GM19324 (cell line): ENCODE data around the gene FBF1.

Source experiments
- ATAC-seq: cut with Tn5 transposase; IDR thresholded peaks from one replicate; pipeline ENCODE4 v1.9.1; 2021; ENCODE audit warnings: mild to moderate bottlenecking, moderate library complexity; ENCODE audit not compliant: unreplicated experiment, low FRiP score

The FBF1 gene

GRCh38 chr17:75950855-75951554 is 10.2 kb upstream of the FBF1 start:
- no peak for ATAC-seq

- no peak for ATAC-seq
Measured at GRCh38 chr17:75950421-75950820, 9.6 kb upstream of the FBF1 start.

GRCh38 chr17:75945211-75945610 is 4.4 kb upstream of the FBF1 start:
- ATAC-seq = no peak

GRCh38 chr17:75943491-75943890 is 2.6 kb upstream of the FBF1 start:
- ATAC-seq = no peak

GRCh38 chr17:75942473-75942872 is 1.6 kb upstream of the FBF1 start:
- no peak for ATAC-seq

- ATAC-seq = no peak
Measured at GRCh38 chr17:75941442-75941819, 589 bp upstream of the FBF1 start.

- ATAC-seq = no peak
Measured at GRCh38 chr17:75937652-75938051, 3.2 kb downstream of the FBF1 start.

- no peak for ATAC-seq
Measured at GRCh38 chr17:75933808-75934207, 7.0 kb downstream of the FBF1 start.

GRCh38 chr17:75932852-75933251 is 8.0 kb downstream of the FBF1 start:
- ATAC-seq = no peak

- ATAC-seq = no peak
Measured at GRCh38 chr17:75931062-75931461, 9.8 kb downstream of the FBF1 start.

GRCh38 chr17:75927286-75927922 is 13.4 kb downstream of the FBF1 start:
- ATAC-seq = no peak

GRCh38 chr17:75926456-75926855 is 14.4 kb downstream of the FBF1 start:
- no peak for ATAC-seq

GRCh38 chr17:75925912-75926311 is 14.9 kb downstream of the FBF1 start:
- no peak for ATAC-seq

- no peak for ATAC-seq
Measured at GRCh38 chr17:75925103-75925502, 15.7 kb downstream of the FBF1 start.

- ATAC-seq = no peak
Measured at GRCh38 chr17:75922963-75923874, 17.6 kb downstream of the FBF1 start.

- ATAC-seq = no peak
Measured at GRCh38 chr17:75922173-75922961, 18.5 kb downstream of the FBF1 start.

GRCh38 chr17:75921596-75921995 is 19.2 kb downstream of the FBF1 start:
- ATAC-seq = no peak

GRCh38 chr17:75920045-75920560 is 20.7 kb downstream of the FBF1 start:
- no peak for ATAC-seq

GRCh38 chr17:75919611-75920010 is 21.2 kb downstream of the FBF1 start:
- ATAC-seq = no peak

GRCh38 chr17:75917917-75918445 is 22.9 kb downstream of the FBF1 start:
- no peak for ATAC-seq
